ENCODE measurements around the gene GGA1.

DNA sequence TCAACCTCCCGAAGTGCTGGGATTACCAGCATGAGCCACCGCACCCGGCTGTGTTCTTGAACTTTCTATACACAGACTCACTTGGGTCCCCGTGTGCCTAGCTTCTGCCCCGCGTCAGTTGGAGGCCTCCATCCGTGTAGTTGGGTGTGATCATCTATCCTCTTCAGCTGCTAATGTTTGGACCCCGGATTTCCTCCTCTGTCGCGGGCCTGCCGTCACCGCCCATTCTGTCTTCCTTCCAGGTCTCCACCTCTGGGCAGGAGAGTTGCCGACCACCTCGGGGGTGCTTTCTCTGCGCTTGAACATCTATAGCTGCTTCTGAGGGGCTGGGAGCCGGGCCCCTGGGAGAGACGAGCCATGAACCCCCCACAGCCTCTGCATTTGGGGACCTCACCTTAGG is 42.8 kb upstream of the GGA1 start:
- TF ChIP-seq POLR2AphosphoS5 (IDR thresholded peaks at IDR 0.05), result no peak
- no peak for TF ChIP-seq POLR2A (IDR thresholded peaks at IDR 0.05)
- TF ChIP-seq, protein P1, sequence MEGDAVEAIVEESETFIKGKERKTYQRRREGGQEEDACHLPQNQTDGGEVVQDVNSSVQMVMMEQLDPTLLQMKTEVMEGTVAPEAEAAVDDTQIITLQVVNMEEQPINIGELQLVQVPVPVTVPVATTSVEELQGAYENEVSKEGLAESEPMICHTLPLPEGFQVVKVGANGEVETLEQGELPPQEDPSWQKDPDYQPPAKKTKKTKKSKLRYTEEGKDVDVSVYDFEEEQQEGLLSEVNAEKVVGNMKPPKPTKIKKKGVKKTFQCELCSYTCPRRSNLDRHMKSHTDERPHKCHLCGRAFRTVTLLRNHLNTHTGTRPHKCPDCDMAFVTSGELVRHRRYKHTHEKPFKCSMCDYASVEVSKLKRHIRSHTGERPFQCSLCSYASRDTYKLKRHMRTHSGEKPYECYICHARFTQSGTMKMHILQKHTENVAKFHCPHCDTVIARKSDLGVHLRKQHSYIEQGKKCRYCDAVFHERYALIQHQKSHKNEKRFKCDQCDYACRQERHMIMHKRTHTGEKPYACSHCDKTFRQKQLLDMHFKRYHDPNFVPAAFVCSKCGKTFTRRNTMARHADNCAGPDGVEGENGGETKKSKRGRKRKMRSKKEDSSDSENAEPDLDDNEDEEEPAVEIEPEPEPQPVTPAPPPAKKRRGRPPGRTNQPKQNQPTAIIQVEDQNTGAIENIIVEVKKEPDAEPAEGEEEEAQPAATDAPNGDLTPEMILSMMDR (IDR thresholded peaks at IDR 0.05 in 8 of 11, conservative IDR thresholded peaks at IDR 0.05 in 3 of 11), result no peak

All from spleen (tissue), 7 donors.